ENCODE data around the gene LEFTY2.
"Not testable (repeated sequence)": the region's sequence is repeated elsewhere in the genome, so short reads cannot be mapped to it uniquely, and the experiment has no call there.

Gene LEFTY2

GRCh38 chr1:225889743-225890142 is 51.3 kb downstream of the LEFTY2 start:
- Histone ChIP-seq H3K27ac (ENCODE audit: insufficient read depth, low read length, poor library complexity, severe bottlenecking) (no peak overlapping the region), H3K36me3 (ENCODE audit: control insufficient read depth, insufficient read depth, low read length) (no peaks in the 10 kb centered on the region), H3K4me3 (ENCODE audit: insufficient read depth, low read depth, low read length, poor library complexity, severe bottlenecking) (no peak overlapping the region), H3K27me3 (replicated peaks; ENCODE audit: control insufficient read depth, insufficient read depth, low read length, poor library complexity, severe bottlenecking) (no peaks in the 10 kb centered on the region), H3K4me1 (ENCODE audit: control insufficient read depth, insufficient read depth, low read length, poor library complexity, severe bottlenecking) (no peaks in the 10 kb centered on the region), H3K9me3 (ENCODE audit: control insufficient read depth, low read length) (no peaks in the 10 kb centered on the region)
- no peak for DNase-seq

- Histone ChIP-seq H3K4me3 (ENCODE audit: insufficient read depth, low read depth, low read length, poor library complexity, severe bottlenecking) (no peak within 1 kb of the TSS), H3K9me3 (ENCODE audit: control insufficient read depth, low read length) (no peaks in the 10 kb centered on the region), H3K27ac (ENCODE audit: insufficient read depth, low read length, poor library complexity, severe bottlenecking) (no peak within 1 kb of the TSS), H3K36me3 (ENCODE audit: control insufficient read depth, insufficient read depth, low read length) (no peaks in the 10 kb centered on the region), H3K27me3 (replicated peaks; ENCODE audit: control insufficient read depth, insufficient read depth, low read length, poor library complexity, severe bottlenecking) (no peaks in the 10 kb centered on the region), H3K4me1 (ENCODE audit: control insufficient read depth, insufficient read depth, low read length, poor library complexity, severe bottlenecking) (no peaks in the 10 kb centered on the region)
- DNase-seq, result no peak
Measured at GRCh38 chr1:225888898-225889601, 52.0 kb downstream of the LEFTY2 start, which contains the start of gene LEFTY1. Gene LEFTY1, minus strand, starts transcription at chr1:225889146. Its CDS starts 80 bp downstream, at chr1:225889066.

GRCh38 chr1:225888289-225888897 is 52.6 kb downstream of the LEFTY2 start:
- no peak overlapping the region for H3K4me3 ChIP-seq (ENCODE audit: insufficient read depth, low read depth, low read length, poor library complexity, severe bottlenecking)
- H3K9me3 ChIP-seq (ENCODE audit: control insufficient read depth, low read length), result no peaks in the 10 kb centered on the region
- no peak overlapping the region for H3K27ac ChIP-seq (ENCODE audit: insufficient read depth, low read length, poor library complexity, severe bottlenecking)
- peaks cover 5% of the 10 kb centered on the region for H3K4me1 ChIP-seq (ENCODE audit: control insufficient read depth, insufficient read depth, low read length, poor library complexity, severe bottlenecking)
- H3K27me3 ChIP-seq (replicated peaks; ENCODE audit: control insufficient read depth, insufficient read depth, low read length, poor library complexity, severe bottlenecking), result no peaks in the 10 kb centered on the region
- no peak for DNase-seq
- H3K36me3 ChIP-seq (ENCODE audit: control insufficient read depth, insufficient read depth, low read length), result no peaks in the 10 kb centered on the region

- DNase-seq; H3K27ac ChIP-seq (ENCODE audit: insufficient read depth, low read length, poor library complexity, severe bottlenecking); H3K27me3 ChIP-seq (replicated peaks; ENCODE audit: control insufficient read depth, insufficient read depth, low read length, poor library complexity, severe bottlenecking); H3K4me3 ChIP-seq (ENCODE audit: insufficient read depth, low read depth, low read length, poor library complexity, severe bottlenecking); H3K4me1 ChIP-seq (ENCODE audit: control insufficient read depth, insufficient read depth, low read length, poor library complexity, severe bottlenecking); H3K9me3 ChIP-seq (ENCODE audit: control insufficient read depth, low read length); H3K36me3 ChIP-seq (ENCODE audit: control insufficient read depth, insufficient read depth, low read length): not testable (repeated sequence)
Measured at GRCh38 chr1:225887554-225888288, 53.3 kb downstream of the LEFTY2 start.

GRCh38 chr1:225887030-225887314 is 54.0 kb downstream of the LEFTY2 start:
- H3K27ac ChIP-seq (ENCODE audit: insufficient read depth, low read length, poor library complexity, severe bottlenecking), result no peak overlapping the region
- no peak overlapping the region for H3K4me3 ChIP-seq (ENCODE audit: insufficient read depth, low read depth, low read length, poor library complexity, severe bottlenecking)
- peaks cover 5% of the 10 kb centered on the region for H3K4me1 ChIP-seq (ENCODE audit: control insufficient read depth, insufficient read depth, low read length, poor library complexity, severe bottlenecking)
- DNase-seq, result no peak
- no peaks in the 10 kb centered on the region for H3K9me3 ChIP-seq (ENCODE audit: control insufficient read depth, low read length)
- H3K36me3 ChIP-seq (ENCODE audit: control insufficient read depth, insufficient read depth, low read length), result no peaks in the 10 kb centered on the region
- no peaks in the 10 kb centered on the region for H3K27me3 ChIP-seq (replicated peaks; ENCODE audit: control insufficient read depth, insufficient read depth, low read length, poor library complexity, severe bottlenecking)
